ENCODE results near the gene PYGL.

PYGL gene

DNA sequence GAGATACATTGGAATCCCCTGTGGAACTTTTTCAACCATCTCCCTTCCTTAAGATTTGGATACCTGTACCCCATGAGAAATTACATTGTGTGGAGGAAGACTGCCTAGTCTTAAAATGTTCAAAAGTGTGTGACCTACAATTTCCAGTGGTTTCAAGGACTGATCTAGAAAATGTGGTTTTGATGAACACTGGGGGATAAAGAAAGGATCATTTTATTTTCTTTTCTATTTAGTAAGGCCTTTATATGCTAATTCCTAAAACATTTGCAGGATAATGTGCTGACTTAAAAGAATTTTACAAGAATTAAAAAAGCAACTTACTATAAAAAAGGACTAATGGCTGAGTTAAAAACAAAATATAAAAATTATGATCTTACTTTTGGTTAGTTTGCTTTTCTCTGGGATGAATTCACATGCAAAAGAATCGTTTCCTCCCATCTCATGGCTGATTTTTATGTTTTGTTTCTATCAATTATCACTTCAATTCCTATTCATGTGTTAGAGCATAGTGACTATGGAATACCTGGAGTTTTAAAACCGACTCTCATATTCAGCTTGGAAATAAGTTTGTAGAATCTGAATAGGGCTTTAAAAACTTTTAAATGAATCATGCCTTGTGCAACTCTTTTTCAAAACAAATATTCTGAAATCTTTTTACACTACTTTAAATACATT lies 39.9 kb upstream of the PYGL start (continued):
- TF ChIP-seq, protein P1, sequence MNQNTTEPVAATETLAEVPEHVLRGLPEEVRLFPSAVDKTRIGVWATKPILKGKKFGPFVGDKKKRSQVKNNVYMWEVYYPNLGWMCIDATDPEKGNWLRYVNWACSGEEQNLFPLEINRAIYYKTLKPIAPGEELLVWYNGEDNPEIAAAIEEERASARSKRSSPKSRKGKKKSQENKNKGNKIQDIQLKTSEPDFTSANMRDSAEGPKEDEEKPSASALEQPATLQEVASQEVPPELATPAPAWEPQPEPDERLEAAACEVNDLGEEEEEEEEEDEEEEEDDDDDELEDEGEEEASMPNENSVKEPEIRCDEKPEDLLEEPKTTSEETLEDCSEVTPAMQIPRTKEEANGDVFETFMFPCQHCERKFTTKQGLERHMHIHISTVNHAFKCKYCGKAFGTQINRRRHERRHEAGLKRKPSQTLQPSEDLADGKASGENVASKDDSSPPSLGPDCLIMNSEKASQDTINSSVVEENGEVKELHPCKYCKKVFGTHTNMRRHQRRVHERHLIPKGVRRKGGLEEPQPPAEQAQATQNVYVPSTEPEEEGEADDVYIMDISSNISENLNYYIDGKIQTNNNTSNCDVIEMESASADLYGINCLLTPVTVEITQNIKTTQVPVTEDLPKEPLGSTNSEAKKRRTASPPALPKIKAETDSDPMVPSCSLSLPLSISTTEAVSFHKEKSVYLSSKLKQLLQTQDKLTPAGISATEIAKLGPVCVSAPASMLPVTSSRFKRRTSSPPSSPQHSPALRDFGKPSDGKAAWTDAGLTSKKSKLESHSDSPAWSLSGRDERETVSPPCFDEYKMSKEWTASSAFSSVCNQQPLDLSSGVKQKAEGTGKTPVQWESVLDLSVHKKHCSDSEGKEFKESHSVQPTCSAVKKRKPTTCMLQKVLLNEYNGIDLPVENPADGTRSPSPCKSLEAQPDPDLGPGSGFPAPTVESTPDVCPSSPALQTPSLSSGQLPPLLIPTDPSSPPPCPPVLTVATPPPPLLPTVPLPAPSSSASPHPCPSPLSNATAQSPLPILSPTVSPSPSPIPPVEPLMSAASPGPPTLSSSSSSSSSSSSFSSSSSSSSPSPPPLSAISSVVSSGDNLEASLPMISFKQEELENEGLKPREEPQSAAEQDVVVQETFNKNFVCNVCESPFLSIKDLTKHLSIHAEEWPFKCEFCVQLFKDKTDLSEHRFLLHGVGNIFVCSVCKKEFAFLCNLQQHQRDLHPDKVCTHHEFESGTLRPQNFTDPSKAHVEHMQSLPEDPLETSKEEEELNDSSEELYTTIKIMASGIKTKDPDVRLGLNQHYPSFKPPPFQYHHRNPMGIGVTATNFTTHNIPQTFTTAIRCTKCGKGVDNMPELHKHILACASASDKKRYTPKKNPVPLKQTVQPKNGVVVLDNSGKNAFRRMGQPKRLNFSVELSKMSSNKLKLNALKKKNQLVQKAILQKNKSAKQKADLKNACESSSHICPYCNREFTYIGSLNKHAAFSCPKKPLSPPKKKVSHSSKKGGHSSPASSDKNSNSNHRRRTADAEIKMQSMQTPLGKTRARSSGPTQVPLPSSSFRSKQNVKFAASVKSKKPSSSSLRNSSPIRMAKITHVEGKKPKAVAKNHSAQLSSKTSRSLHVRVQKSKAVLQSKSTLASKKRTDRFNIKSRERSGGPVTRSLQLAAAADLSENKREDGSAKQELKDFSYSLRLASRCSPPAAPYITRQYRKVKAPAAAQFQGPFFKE (tag by site-specific recombination; IDR thresholded peaks at IDR 0.05; ENCODE audit: borderline replicate concordance), result no peak
- TF ChIP-seq ZNF843 (tag by site-specific recombination; IDR thresholded peaks at IDR 0.05), result no peak
- no peak for TF ChIP-seq ZNF248 (tag by site-specific recombination; IDR thresholded peaks at IDR 0.05)
- no peak for TF ChIP-seq ZNF23 (tag by site-specific recombination; IDR thresholded peaks at IDR 0.05; ENCODE audit: borderline replicate concordance)

DNA sequence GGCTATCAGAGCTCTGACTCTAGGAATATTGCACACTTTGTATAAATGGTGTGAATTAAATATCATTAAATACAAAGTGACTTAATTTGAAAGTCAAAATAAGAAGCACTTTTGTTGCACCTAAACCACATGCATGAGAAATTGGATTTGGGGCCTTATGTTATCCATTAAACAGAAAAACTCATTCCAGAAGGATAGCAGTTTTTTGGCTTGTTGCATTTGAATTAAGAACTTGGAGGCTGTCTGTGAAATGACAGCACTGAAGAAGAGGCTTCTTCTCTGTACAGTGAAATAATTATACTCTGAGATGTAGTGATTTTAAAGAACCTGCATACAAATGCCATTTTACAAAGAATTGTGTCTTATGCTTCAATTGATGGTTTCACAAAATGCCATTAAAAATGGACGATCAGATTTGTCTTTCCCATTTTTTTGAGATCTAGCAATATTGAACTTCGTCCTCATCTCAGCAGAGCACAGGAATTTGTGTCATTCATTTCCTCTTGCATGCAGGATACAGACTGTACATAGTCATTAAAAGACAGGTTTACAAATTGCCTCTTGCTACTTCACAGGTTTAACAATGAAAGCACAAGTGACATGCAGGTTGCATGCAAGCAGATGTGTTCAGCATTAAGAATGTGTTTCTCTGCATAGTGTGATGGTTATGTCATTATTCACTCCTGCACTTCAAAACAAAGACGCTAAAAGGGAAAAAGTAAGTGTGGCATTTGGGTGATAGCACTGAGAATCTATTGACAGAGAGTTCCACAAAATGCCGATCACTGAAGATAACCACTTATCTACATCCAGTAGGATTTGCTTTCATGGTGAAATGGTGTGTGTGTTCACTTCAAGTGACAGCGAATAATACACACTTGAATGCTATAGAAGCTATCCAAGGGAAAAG lies 35.9 kb upstream of the PYGL start:
- ChIA-PET CTCF (no interaction called here), POLR2A (no interaction called here)
- Histone ChIP-seq H3K9me3 (ENCODE audit: control insufficient read depth, insufficient read depth, low read depth, low read length) (no peaks in the 10 kb centered on the region), H3K4me3 (ENCODE audit: low read depth, low read length) (no peak overlapping the region), H3K27ac (ENCODE audit: extremely low read depth, low read depth, low read length) (no peak overlapping the region), H3K36me3 (ENCODE audit: control insufficient read depth in 2 of 2, insufficient read depth in 1 of 2, low read length in 2 of 2) (no peaks in the 10 kb centered on the region), H3K4me1 (ENCODE audit: control insufficient read depth, insufficient read depth, low read length) (no peaks in the 10 kb centered on the region)
- TF ChIP-seq ZBTB21 (tag by site-specific recombination; IDR thresholded peaks at IDR 0.05), result no peak
- TF ChIP-seq ZBTB8A (tag by site-specific recombination; IDR thresholded peaks at IDR 0.05), result no peak
- no peak for TF ChIP-seq ZNF324 (tag by site-specific recombination; IDR thresholded peaks at IDR 0.05)
- TF ChIP-seq WT1 (tag by site-specific recombination; IDR thresholded peaks at IDR 0.05), result no peak
- TF ChIP-seq, protein P2, sequence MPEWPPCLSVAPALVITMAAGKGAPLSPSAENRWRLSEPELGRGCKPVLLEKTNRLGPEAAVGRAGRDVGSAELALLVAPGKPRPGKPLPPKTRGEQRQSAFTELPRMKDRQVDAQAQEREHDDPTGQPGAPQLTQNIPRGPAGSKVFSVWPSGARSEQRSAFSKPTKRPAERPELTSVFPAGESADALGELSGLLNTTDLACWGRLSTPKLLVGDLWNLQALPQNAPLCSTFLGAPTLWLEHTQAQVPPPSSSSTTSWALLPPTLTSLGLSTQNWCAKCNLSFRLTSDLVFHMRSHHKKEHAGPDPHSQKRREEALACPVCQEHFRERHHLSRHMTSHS (tag by site-specific recombination; IDR thresholded peaks at IDR 0.05), result no peak
- TF ChIP-seq ZFP41 (tag by site-specific recombination; IDR thresholded peaks at IDR 0.05; ENCODE audit: borderline replicate concordance), result no peak
- no peak for TF ChIP-seq GLI2 (tag by site-specific recombination; IDR thresholded peaks at IDR 0.05; ENCODE audit: borderline replicate concordance, low read depth)
- no peak for TF ChIP-seq ZNF121 (tag by site-specific recombination; IDR thresholded peaks at IDR 0.05)
- TF ChIP-seq, protein P3, sequence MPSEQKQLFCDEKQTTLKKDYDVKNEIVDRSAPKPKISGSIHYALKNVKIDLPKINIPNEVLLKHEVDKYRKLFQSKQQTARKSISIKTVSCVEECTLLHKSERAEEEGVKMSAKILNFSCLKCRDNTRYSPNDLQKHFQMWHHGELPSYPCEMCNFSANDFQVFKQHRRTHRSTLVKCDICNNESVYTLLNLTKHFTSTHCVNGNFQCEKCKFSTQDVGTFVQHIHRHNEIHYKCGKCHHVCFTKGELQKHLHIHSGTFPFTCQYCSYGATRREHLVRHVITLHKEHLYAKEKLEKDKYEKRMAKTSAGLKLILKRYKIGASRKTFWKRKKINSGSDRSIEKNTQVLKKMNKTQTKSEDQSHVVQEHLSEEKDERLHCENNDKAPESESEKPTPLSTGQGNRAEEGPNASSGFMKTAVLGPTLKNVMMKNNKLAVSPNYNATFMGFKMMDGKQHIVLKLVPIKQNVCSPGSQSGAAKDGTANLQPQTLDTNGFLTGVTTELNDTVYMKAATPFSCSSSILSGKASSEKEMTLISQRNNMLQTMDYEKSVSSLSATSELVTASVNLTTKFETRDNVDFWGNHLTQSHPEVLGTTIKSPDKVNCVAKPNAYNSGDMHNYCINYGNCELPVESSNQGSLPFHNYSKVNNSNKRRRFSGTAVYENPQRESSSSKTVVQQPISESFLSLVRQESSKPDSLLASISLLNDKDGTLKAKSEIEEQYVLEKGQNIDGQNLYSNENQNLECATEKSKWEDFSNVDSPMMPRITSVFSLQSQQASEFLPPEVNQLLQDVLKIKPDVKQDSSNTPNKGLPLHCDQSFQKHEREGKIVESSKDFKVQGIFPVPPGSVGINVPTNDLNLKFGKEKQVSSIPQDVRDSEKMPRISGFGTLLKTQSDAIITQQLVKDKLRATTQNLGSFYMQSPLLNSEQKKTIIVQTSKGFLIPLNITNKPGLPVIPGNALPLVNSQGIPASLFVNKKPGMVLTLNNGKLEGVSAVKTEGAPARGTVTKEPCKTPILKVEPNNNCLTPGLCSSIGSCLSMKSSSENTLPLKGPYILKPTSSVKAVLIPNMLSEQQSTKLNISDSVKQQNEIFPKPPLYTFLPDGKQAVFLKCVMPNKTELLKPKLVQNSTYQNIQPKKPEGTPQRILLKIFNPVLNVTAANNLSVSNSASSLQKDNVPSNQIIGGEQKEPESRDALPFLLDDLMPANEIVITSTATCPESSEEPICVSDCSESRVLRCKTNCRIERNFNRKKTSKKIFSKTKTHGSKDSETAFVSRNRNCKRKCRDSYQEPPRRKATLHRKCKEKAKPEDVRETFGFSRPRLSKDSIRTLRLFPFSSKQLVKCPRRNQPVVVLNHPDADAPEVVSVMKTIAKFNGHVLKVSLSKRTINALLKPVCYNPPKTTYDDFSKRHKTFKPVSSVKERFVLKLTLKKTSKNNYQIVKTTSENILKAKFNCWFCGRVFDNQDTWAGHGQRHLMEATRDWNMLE (tag by site-specific recombination; conservative IDR thresholded peaks at IDR 0.05; ENCODE audit: low read depth), result no peak
- no peak for TF ChIP-seq ZNF221 (tag by site-specific recombination; IDR thresholded peaks at IDR 0.05; ENCODE audit: borderline replicate concordance)
- no peak for TF ChIP-seq SP3 (tag by site-specific recombination; IDR thresholded peaks at IDR 0.05)
- no peak for TF ChIP-seq BCL11B (tag by site-specific recombination; IDR thresholded peaks at IDR 0.05; ENCODE audit: low read depth)
- no peak for TF ChIP-seq ZNF366 (tag by site-specific recombination; conservative IDR thresholded peaks at IDR 0.05)
- TF ChIP-seq ZNF311 (tag by site-specific recombination; IDR thresholded peaks at IDR 0.05; ENCODE audit: borderline replicate concordance), result no peak
- TF ChIP-seq HOXA7 (CRISPR knock-in tag; IDR thresholded peaks at IDR 0.05; ENCODE audit: borderline replicate concordance), result no peak
- no peak for TF ChIP-seq FEZF1 (tag by site-specific recombination; IDR thresholded peaks at IDR 0.05)
- no peak for TF ChIP-seq ZNF114 (tag by site-specific recombination; IDR thresholded peaks at IDR 0.05)
- TF ChIP-seq ZNF416 (tag by site-specific recombination; IDR thresholded peaks at IDR 0.05), result no peak
